OCI-LY1 (cell line): ENCODE measurements around the gene GNG13.

Experiments used
- H2AFZ ChIP-seq: fragments of 200-600 bp; sonication (generic), shearing (Covaris generic); 2 replicates; pipeline ENCODE4 v1.6.0; 2014; ENCODE audit warnings: antibody characterized with exemption, mild to moderate bottlenecking, low read length
- H3F3A ChIP-seq: fragments of 200-600 bp; sonication (generic), shearing (Covaris generic); 2 replicates; pipeline ENCODE4 v1.6.0; 2014; ENCODE audit warnings: mild to moderate bottlenecking, antibody characterized with exemption, low read length, moderate library complexity; ENCODE audit not compliant: insufficient read depth
- H3K27ac ChIP-seq: fragments of 200-600 bp; sonication (generic); 2 replicates; pipeline ENCODE4 v1.5.1; 2014; ENCODE audit warnings: low read length, mixed run types, mild to moderate bottlenecking, low read depth; ENCODE audit not compliant: poor library complexity, severe bottlenecking
- H3K27me3 ChIP-seq: fragments of 200-600 bp; sonication (generic); 2 replicates; pipeline ENCODE4 v1.6.0; 2014; ENCODE audit warnings: antibody characterized with exemption, mild to moderate bottlenecking, low read length, moderate library complexity; ENCODE audit not compliant: insufficient read depth
- H3K36me3 ChIP-seq: fragments of 200-600 bp; sonication (generic); 2 replicates; pipeline ENCODE4 v1.6.1; 2014; ENCODE audit warnings: mild to moderate bottlenecking, antibody characterized with exemption, low read length, moderate library complexity, mixed read lengths; ENCODE audit not compliant: insufficient read depth
- H3K4me1 ChIP-seq: fragments of 200-600 bp; sonication (generic); 2 replicates; pipeline ENCODE4 v1.5.1; 2014; ENCODE audit warnings: mild to moderate bottlenecking, low read length, moderate library complexity; ENCODE audit not compliant: insufficient read depth, severe bottlenecking
- H3K4me2 ChIP-seq: fragments of 200-600 bp; sonication (generic), shearing (Covaris generic); 2 replicates; pipeline ENCODE4 v1.6.1; 2014; ENCODE audit warnings: low read length
- H3K4me3 ChIP-seq: fragments of 200-600 bp; sonication (generic); 2 replicates; pipeline ENCODE4 v1.5.1; 2014; ENCODE audit warnings: low read length, low read depth, mild to moderate bottlenecking, mixed read lengths; ENCODE audit not compliant: poor library complexity, severe bottlenecking
- H3K79me2 ChIP-seq: fragments of 200-600 bp; shearing (Covaris generic); 2 replicates; pipeline ENCODE4 v1.6.1; 2016; ENCODE audit warnings: mixed run types, low read length, mixed read lengths; ENCODE audit not compliant: insufficient read depth
- H3K9ac ChIP-seq: fragments of 200-600 bp; sonication (generic), shearing (Covaris generic); 2 replicates; pipeline ENCODE4 v1.6.1; 2014; ENCODE audit warnings: mild to moderate bottlenecking, low read length, mixed read lengths
- H3K9me2 ChIP-seq: fragments of 200-600 bp; sonication (generic), shearing (Covaris generic); 2 replicates; pipeline ENCODE4 v1.6.1; 2014; ENCODE audit warnings: low read depth, mild to moderate bottlenecking, low read length, mixed read lengths
- H3K9me3 ChIP-seq: fragments of 200-600 bp; shearing (Covaris generic); 2 replicates; pipeline ENCODE4 v1.6.1; 2014; ENCODE audit warnings: low read length, mixed read lengths
- H4K20me1 ChIP-seq: fragments of 200-600 bp; sonication (generic), shearing (Covaris generic); 2 replicates; pipeline ENCODE4 v1.6.0; 2016; ENCODE audit warnings: mild to moderate bottlenecking, low read length; ENCODE audit not compliant: insufficient read depth
- CTCF ChIP-seq: fragments of 200-600 bp; sonication (generic), shearing (Covaris generic); IDR thresholded peaks from 2 replicates; pipeline ENCODE4 v1.5.1; 2017; ENCODE audit warnings: mild to moderate bottlenecking, antibody characterized with exemption, low read length, moderate library complexity, mixed read lengths
- EZH2 ChIP-seq: fragments of 200-600 bp; sonication (generic), shearing (Covaris generic); IDR thresholded peaks from 2 replicates; pipeline ENCODE4 v1.8.0; 2017; ENCODE audit warnings: borderline replicate concordance, mixed run types, mild to moderate bottlenecking, antibody characterized with exemption, low read length, moderate library complexity, mixed read lengths

GNG13 gene

GRCh38 chr16:802914-803753 is 2.6 kb upstream of the GNG13 start:
- TF ChIP-seq EZH2 (no peak), CTCF (no peak)
- H4K20me1 ChIP-seq, result no peaks in the 10 kb centered on the region
- H3K4me3 ChIP-seq, result no peak overlapping the region
- H3K4me2 ChIP-seq, result no peak overlapping the region
- H3K9ac ChIP-seq, result no peak overlapping the region
- no peak overlapping the region for H3K27ac ChIP-seq
- no peak overlapping the region for H2AFZ ChIP-seq
- peaks cover 5% of the 10 kb centered on the region for H3K4me1 ChIP-seq
- peaks cover under 1% of the 10 kb centered on the region; the same call in 1 of the 2 replicates for H3K36me3 ChIP-seq
- peaks cover 13% of the 10 kb centered on the region; the same call in 1 of the 2 replicates for H3K27me3 ChIP-seq
- H3F3A ChIP-seq, result no peaks in the 10 kb centered on the region
- no peaks in the 10 kb centered on the region for H3K79me2 ChIP-seq
- no peaks in the 10 kb centered on the region for H3K9me2 ChIP-seq
- no peaks in the 10 kb centered on the region for H3K9me3 ChIP-seq

- no peak for TF ChIP-seq CTCF
- no peak for TF ChIP-seq EZH2
- no peaks in the 10 kb centered on the region for H3K9me2 ChIP-seq
- no peak overlapping the region for H3K4me2 ChIP-seq
- H3K36me3 ChIP-seq, result peaks cover 6% of the 10 kb centered on the region; the same call in 1 of the 2 replicates
- no peaks in the 10 kb centered on the region for H3F3A ChIP-seq
- H2AFZ ChIP-seq, result no peak overlapping the region
- no peak overlapping the region for H3K9ac ChIP-seq
- no peaks in the 10 kb centered on the region for H4K20me1 ChIP-seq
- H3K4me3 ChIP-seq, result no peak overlapping the region
- H3K27me3 ChIP-seq, result peaks cover 13% of the 10 kb centered on the region; the same call in 1 of the 2 replicates
- H3K4me1 ChIP-seq, result no peaks in the 10 kb centered on the region
- H3K9me3 ChIP-seq, result no peaks in the 10 kb centered on the region
- H3K79me2 ChIP-seq, result no peaks in the 10 kb centered on the region
- no peak overlapping the region for H3K27ac ChIP-seq
Measured at GRCh38 chr16:802461-802860, 1.9 kb upstream of the GNG13 start.

GRCh38 chr16:801584-802363 is 1.2 kb upstream of the GNG13 start:
- H4K20me1 ChIP-seq, result no peaks in the 10 kb centered on the region
- H3K9ac ChIP-seq, result no peak overlapping the region
- no peaks in the 10 kb centered on the region for H3K9me2 ChIP-seq
- H3F3A ChIP-seq, result no peaks in the 10 kb centered on the region
- no peaks in the 10 kb centered on the region for H3K4me1 ChIP-seq
- H3K27me3 ChIP-seq, result peaks cover 13% of the 10 kb centered on the region; the same call in 1 of the 2 replicates
- peaks cover 13% of the 10 kb centered on the region for H3K36me3 ChIP-seq
- TF ChIP-seq CTCF (no peak), EZH2 (no peak)
- H3K79me2 ChIP-seq, result no peaks in the 10 kb centered on the region
- no peak overlapping the region for H2AFZ ChIP-seq
- H3K9me3 ChIP-seq, result no peaks in the 10 kb centered on the region
- H3K27ac ChIP-seq, result no peak overlapping the region
- no peak overlapping the region for H3K4me2 ChIP-seq
- H3K4me3 ChIP-seq, result no peak overlapping the region
